Lung (tissue), 5 donors: ENCODE measurements around the gene CT45A3. TPM values are rescaled to one million over a fixed set of nuclear protein-coding genes. Genes with fewer than 3 reads are reported as not detected.

Experiments
- polyA plus RNA-seq, 2 donors: library from polyadenylated mRNA; stranded (reverse); fragments of 200-250 nt; gene quantifications; one replicate each; pipeline ENCODE4 v1.2.1, GENCODE V29; 2013
- small RNA-seq: library from RNA; depleted of rRNA; stranded (forward); fragments of <200 nt; gene quantifications from one replicate; pipeline ENCODE3, GENCODE V24; 2014; ENCODE audit warnings: low replicate concordance
- total RNA-seq, 2 donors: library from RNA; depleted of rRNA in 1 of 2; stranded (reverse); fragments of >200 nt in 1 of 2; gene quantifications; one replicate each; pipeline ENCODE4 v1.2.1, GENCODE V29; 2014 to 2021
- donor health status: Bipolar disorder and iron deficiency.
- donor health status: healthy.
- donor health status: DM: yes; HTN: yes; CAD: no.

CT45A3 gene
- total and polyA plus RNA-seq, 4 donors: 0.31 TPM; not detected in 3

Small RNA genes within 50 kb of the gene (small RNA-seq; reads per million reads assigned to genes)
- gene AC240442.1: not detected

Other genes with a start within 250 kb of the CT45A3 start
- 10 to 100 TPM in 1 of 2 donors, 1 to 10 TPM in 1; 6.8 to 19.6 TPM for gene INTS6L, start 247.5 kb downstream of the CT45A3 start, total RNA-seq
- gene INTS6L, start 247.5 kb downstream of the CT45A3 start, polyA plus RNA-seq: 10 to 100 TPM in 1 of 2 donors, 1 to 10 TPM in 1; 3.5 to 10.7 TPM
- gene CT45A1, start 54.6 kb downstream of the CT45A3 start, total RNA-seq: not detected
- gene CT45A1, start 54.6 kb downstream of the CT45A3 start, polyA plus RNA-seq: not detected
- gene CT45A5, start 17.3 kb upstream of the CT45A3 start, total RNA-seq: under 1 TPM in 1 of 2 donors, not detected in 1; 1.00 TPM
- not detected for gene CT45A5, start 17.3 kb upstream of the CT45A3 start, polyA plus RNA-seq
- not detected for gene CT45A6, start 34.6 kb upstream of the CT45A3 start, total RNA-seq
- not detected for gene CT45A6, start 34.6 kb upstream of the CT45A3 start, polyA plus RNA-seq
- not detected for gene CT45A2, start 51.8 kb upstream of the CT45A3 start, total RNA-seq
- gene CT45A2, start 51.8 kb upstream of the CT45A3 start, polyA plus RNA-seq: not detected
- gene CT45A7, start 69.1 kb upstream of the CT45A3 start, total RNA-seq: not detected
- gene CT45A7, start 69.1 kb upstream of the CT45A3 start, polyA plus RNA-seq: not detected
- gene CT45A8, start 86.3 kb upstream of the CT45A3 start, total RNA-seq: not detected
- gene CT45A8, start 86.3 kb upstream of the CT45A3 start, polyA plus RNA-seq: not detected
- not detected for gene CT45A9, start 103.6 kb upstream of the CT45A3 start, total RNA-seq
- gene CT45A9, start 103.6 kb upstream of the CT45A3 start, polyA plus RNA-seq: not detected
- gene CT45A10, start 125.3 kb upstream of the CT45A3 start, total RNA-seq: not detected
- gene CT45A10, start 125.3 kb upstream of the CT45A3 start, polyA plus RNA-seq: not detected
- gene SAGE1, start 125.5 kb upstream of the CT45A3 start, total RNA-seq: not detected
- not detected for gene SAGE1, start 125.5 kb upstream of the CT45A3 start, polyA plus RNA-seq
- 10 to 100 TPM; 24.3 to 24.6 TPM for gene MMGT1, start 205.8 kb upstream of the CT45A3 start, total RNA-seq
- 10 to 100 TPM in 1 of 2 donors, 1 to 10 TPM in 1; 3.2 to 13.6 TPM for gene MMGT1, start 205.8 kb upstream of the CT45A3 start, polyA plus RNA-seq
- gene SLC9A6, start 217.2 kb upstream of the CT45A3 start, total RNA-seq: 10 to 100 TPM; 15.4 to 19.2 TPM
- gene SLC9A6, start 217.2 kb upstream of the CT45A3 start, polyA plus RNA-seq: 1 to 10 TPM; 8.0 to 8.9 TPM